ENCODE data around the gene PTP4A2. TPM values are rescaled to one million over a fixed set of nuclear protein-coding genes. Genes with fewer than 3 reads are reported as not detected.

Gene PTP4A2
- total RNA-seq: 100 to 1,000 TPM; 230 to 235 TPM
- 100 to 1,000 TPM; 287 to 748 (median 546) TPM for polyA plus RNA-seq
- 238 to 372 (median 277) reads per million in 6 experiments for total RNA-seq

DNA sequence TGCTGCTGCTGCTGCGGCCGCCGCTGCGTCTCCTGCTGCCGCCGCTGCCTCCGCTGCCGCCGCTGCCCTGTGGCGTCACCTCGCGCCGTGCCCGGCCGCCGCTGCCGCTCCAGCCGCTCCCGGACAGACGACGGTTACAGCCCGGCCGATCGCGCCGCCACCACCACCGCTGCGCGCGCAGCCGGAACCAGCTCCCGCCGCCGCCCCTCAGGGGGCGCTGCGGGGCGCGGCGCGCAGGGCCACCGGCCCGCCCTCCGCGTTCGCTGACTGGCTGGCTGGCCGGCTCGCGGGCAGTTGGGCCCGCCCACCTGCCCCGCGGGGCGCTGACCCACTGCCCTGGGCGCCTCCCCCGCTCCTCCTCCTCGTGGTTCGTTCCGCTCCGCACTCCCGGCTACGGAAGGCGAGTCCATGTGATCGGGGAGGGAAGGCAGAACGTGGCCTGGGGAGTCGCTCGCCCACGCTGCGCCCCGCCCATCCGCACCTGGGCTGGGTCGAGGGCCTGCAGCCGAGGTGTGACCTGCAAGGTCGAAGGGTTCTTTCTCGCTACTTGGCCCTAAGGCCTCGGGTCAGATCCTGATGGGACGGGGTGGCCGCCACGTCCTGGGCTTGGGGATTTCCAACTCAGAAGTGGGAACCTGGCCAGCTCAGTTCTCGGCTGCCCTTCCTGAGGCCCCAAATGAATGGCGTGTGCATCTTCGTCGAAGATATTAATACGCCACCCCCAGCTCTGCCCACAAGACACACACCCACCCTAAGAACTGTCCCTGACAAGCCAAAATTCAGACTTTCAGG lies at the start of gene PTP4A2:
Gene PTP4A2, minus strand, starts transcription at position 185 of the 792 bp plus-strand sequence. CDS start 19,303 bp downstream, outside the sequence.
- H3K4me3 Mint-ChIP-seq: peak within 1 kb of the TSS; percentile 90 to 100 (median 96)
- H3K36me3 Mint-ChIP-seq: no peaks in the 10 kb centered on the region
- no peaks in the 10 kb centered on the region for H3K27me3 Mint-ChIP-seq
- DNase-seq: peak; percentile 56 to 90 (median 82)
- H3K9me3 Mint-ChIP-seq: no peaks in the 10 kb centered on the region
- peaks cover 31 to 84% (median 73%) of the 10 kb centered on the region in 4 donors for H3K4me1 Mint-ChIP-seq
- ATAC-seq: peak; percentile 57 to 70
- POLR2A ChIA-PET: interaction anchor here (0.5 to 8.5 kb wide), 24 partner anchors 12 to 170 kb away, joined by 3 to 143 read pairs (median 5); partner anchors contain the start of genes KPNA6 and TMEM39B
- peak within 1 kb of the TSS; percentile 94 to 99 (median 97) for H3K27ac Mint-ChIP-seq

DNA sequence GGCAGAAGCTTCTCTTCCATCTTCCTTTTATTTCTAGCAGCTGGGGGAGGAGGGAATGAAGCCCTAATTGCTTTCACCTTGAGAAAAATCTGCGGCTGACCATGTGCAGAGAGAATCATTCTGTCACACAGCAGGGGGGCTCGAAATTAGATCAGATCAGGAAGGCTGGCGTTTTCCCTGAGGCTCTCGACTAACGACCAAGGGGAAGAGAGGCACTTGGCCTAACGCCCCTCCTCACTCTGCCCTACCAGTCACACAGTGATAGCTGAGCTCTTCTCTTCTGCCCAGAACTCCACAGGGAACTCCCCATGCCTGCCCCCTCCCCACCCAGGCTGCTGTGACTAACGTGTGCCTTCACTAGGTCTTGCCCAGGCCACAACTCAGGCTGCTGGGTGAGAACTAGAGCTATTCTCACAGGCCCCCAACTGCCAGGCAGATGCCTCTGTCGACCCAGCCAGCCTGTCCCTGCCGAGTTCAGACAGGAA lies 49.0 kb upstream of the PTP4A2 start:
- no peaks in the 10 kb centered on the region for H3K9me3 Mint-ChIP-seq
- DNase-seq: no peak
- H3K4me3 Mint-ChIP-seq: no peak overlapping the region
- peak overlapping the region in 7 of 10 donors; percentile 15 to 80 (median 73) for H3K27ac Mint-ChIP-seq
- peaks cover 25 to 56% (median 48%) of the 10 kb centered on the region in 4 donors for H3K4me1 Mint-ChIP-seq
- H3K27me3 Mint-ChIP-seq: no peaks in the 10 kb centered on the region
- ATAC-seq: no peak
- POLR2A ChIA-PET: interaction anchor here (1.7 kb wide), 1 partner anchor 18 kb away, joined by 5 read pairs; no protein-coding TSS in a partner anchor
- H3K36me3 Mint-ChIP-seq: no peaks in the 10 kb centered on the region

DNA sequence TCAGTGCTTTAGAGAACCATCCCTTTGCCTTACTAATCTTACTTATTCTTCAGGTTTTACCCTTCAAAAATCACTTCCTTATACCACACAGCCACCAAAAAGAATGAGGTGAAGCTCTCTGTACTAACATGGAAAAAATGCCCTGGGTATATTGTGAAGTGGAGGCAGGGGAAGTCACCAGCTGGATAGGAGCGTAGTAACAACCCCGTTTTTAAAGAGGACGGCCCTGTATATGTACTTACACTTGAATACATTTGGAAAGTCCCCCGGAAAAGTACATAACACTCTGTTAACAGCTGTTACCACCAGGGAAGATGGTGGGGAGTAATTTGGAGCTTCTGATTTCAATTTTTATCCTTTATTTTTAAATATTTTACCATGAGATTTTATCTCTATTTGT lies 47.3 kb upstream of the PTP4A2 start:
- Mint-ChIP-seq H3K4me1 (peaks cover 31 to 67% (median 62%) of the 10 kb centered on the region in 4 donors), H3K4me3 (peak overlapping the region in 8 of 10 donors; percentile 21 to 74 (median 60)), H3K36me3 (no peaks in the 10 kb centered on the region), H3K27ac (peak overlapping the region; percentile 64 to 94 (median 92)), H3K9me3 (no peaks in the 10 kb centered on the region), H3K27me3 (no peaks in the 10 kb centered on the region)
- DNase-seq (peak in 2 of 10 donors; percentile 10 to 15), ATAC-seq (peak; percentile 59 to 62)
- POLR2A ChIA-PET: interaction anchor here (0.5 to 2.3 kb wide), 7 partner anchors 18 to 141 kb away, joined by 3 to 13 read pairs (median 6); partner anchors contain the start of gene KHDRBS1

DNA sequence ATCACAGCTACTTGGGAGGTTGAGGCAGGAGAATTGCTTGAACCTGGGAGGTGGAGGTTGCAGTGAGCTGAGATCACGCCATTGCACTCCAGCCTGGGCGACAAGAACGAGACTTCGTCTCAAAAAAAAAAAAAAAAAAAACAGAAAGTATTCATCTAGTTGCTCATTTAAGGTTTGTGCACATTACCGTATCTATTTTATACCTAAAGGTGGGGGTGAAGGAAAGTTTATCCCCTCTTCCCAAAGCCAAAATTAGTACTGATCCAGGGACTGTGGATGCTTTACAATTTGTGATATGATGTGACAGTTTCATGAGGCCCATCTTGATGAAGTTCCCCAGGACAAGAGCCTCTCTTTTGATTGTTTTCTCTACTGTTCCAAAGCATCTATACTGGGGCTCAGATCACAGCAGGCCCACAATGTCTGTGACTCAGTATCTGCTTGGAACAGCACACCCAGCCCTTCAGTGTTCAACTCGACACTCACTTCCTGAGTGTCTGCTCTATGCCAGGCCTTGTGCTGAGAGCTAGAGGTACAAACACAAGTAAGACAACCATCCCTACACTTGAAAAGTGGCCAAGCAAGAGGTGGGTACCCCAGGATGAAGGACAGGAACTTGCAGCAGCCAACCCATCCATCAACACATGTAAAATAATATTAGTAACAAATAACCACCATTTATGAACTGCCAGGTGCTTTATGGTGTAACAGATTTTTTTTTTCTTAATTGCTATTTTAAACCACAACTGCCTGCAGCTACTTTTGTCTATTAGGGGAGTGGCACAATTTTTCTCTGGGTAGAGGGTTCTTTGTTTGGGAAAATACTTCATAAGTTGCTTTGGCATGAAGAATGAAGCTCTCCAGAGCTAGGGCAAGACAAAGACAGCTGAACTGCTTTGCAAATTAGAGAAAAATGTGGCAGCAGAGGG lies 46.5 kb upstream of the PTP4A2 start:
- Mint-ChIP-seq H3K4me3 (peak overlapping the region in 9 of 10 donors; percentile 30 to 74 (median 65)), H3K4me1 (peaks cover 24 to 63% (median 55%) of the 10 kb centered on the region in 4 donors), H3K36me3 (no peaks in the 10 kb centered on the region), H3K27ac (peak overlapping the region; percentile 64 to 94 (median 92)), H3K9me3 (no peaks in the 10 kb centered on the region), H3K27me3 (no peaks in the 10 kb centered on the region)
- DNase-seq (peak in 3 of 10 donors; percentile 21 to 34 (median 23)), ATAC-seq (peak; percentile 41 to 78)
- POLR2A ChIA-PET: interaction anchor here (0.5 to 2.3 kb wide), 8 partner anchors 19 to 140 kb away, joined by 3 to 13 read pairs (median 6); partner anchors contain the start of gene KHDRBS1

DNA sequence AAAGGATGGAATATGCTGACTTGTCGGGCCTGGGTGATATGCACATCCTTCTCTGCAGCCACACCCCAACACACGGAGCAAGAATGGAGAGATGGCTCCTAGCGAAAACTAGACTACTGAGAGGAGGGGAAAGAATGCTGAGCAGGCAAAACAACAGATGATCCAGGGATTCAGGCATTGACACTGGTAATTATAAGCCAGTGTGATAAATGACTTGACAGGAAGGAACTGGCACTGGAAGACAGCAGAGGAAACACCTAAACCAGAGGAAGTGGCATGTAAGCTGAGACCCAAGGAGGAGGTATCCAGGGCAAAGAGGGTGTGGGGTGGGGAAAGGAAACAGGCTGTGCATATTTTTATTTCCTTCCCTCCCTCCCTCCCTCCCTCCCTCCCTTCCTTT lies 43.8 kb upstream of the PTP4A2 start:
- Mint-ChIP-seq H3K9me3 (no peaks in the 10 kb centered on the region), H3K27me3 (no peaks in the 10 kb centered on the region), H3K4me1 (peaks cover 25 to 59% (median 56%) of the 10 kb centered on the region in 4 donors), H3K27ac (peak overlapping the region; percentile 70 to 95 (median 86)), H3K36me3 (no peaks in the 10 kb centered on the region), H3K4me3 (peak overlapping the region; percentile 49 to 78 (median 71))
- ATAC-seq (peak; percentile 56 to 82), DNase-seq (peak in 8 of 10 donors; percentile 9 to 62 (median 34))
- POLR2A ChIA-PET: interaction anchor here (0.7 to 1.6 kb wide), 8 partner anchors 8 to 126 kb away, joined by 3 to 9 read pairs (median 4); partner anchors contain the start of genes KHDRBS1, KPNA6 and PTP4A2

DNA sequence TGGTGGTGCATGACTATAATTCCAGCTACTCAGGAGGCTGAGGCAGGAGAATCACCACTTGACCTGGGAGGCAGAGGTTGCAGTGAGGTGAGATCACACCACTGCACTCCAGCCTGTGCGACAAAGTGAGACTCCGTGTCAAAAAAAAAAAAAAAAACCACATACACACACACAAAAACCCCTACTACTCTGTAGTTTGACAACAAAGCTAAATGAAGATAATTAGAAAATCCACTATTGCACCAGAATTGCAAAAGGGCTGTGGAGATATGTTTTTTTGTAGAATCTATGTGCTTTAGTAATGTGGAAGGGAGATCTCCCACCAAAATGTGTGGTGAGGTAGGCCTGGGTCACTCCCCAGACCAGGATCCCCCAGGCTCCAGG lies 43.3 kb upstream of the PTP4A2 start:
- DNase-seq: peak in 2 of 10 donors; percentile 8 to 18

DNA sequence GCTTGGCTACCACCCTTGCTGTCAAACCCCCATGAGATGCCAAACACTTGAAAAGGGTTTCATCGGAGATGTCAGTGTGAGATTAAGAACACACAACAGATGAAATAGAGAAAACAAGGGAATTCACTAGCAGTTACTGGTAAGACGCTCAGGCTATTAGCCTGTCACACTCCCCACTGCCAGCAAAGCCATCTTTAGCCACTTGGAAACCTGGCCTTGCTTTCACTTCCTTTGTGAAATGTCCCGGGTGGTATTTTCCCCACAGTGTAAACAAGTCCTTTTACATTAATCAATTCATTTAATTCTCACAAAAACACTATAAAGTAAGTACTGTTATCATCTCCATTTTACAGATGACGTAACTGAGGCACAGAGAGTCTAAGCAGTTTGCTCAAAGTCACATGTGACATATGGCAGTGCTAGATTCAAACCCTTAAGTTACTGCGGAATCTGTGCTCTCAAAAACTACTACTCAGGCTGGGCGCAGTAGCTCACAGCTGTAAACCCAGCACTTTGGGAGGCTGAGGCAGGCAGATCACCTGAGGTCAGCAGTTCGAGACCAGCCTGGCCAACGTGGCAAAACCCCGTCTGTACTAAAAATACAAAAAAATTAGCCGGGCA lies 42.8 kb upstream of the PTP4A2 start:
- Mint-ChIP-seq H3K4me3 (peak overlapping the region in 6 of 10 donors; percentile 23 to 73 (median 66)), H3K27ac (peak overlapping the region; percentile 56 to 95 (median 86)), H3K27me3 (no peaks in the 10 kb centered on the region), H3K36me3 (no peaks in the 10 kb centered on the region), H3K9me3 (no peaks in the 10 kb centered on the region), H3K4me1 (peaks cover 23 to 56% (median 54%) of the 10 kb centered on the region in 4 donors)
- POLR2A ChIA-PET: interaction anchor here (1.2 to 1.6 kb wide), 5 partner anchors 9 to 127 kb away, joined by 3 to 9 read pairs (median 3); partner anchors contain the start of genes KHDRBS1, KPNA6 and PTP4A2
- DNase-seq (no peak), ATAC-seq (no peak)

More for the DNA sequence above, 43.3 kb upstream of the PTP4A2 start:
- peak; percentile 22 to 55 for ATAC-seq
- H3K9me3 Mint-ChIP-seq: no peaks in the 10 kb centered on the region
- H3K27ac Mint-ChIP-seq: peak overlapping the region; percentile 70 to 95 (median 86)
- POLR2A ChIA-PET: interaction anchor here (0.7 to 1.6 kb wide), 7 partner anchors 9 to 127 kb away, joined by 3 to 9 read pairs (median 4); partner anchors contain the start of genes KHDRBS1, KPNA6 and PTP4A2
- no peaks in the 10 kb centered on the region for H3K36me3 Mint-ChIP-seq
- H3K4me3 Mint-ChIP-seq: peak overlapping the region; percentile 49 to 78 (median 71)
- peaks cover 23 to 56% (median 54%) of the 10 kb centered on the region in 4 donors for H3K4me1 Mint-ChIP-seq
- H3K27me3 Mint-ChIP-seq: no peaks in the 10 kb centered on the region

DNA sequence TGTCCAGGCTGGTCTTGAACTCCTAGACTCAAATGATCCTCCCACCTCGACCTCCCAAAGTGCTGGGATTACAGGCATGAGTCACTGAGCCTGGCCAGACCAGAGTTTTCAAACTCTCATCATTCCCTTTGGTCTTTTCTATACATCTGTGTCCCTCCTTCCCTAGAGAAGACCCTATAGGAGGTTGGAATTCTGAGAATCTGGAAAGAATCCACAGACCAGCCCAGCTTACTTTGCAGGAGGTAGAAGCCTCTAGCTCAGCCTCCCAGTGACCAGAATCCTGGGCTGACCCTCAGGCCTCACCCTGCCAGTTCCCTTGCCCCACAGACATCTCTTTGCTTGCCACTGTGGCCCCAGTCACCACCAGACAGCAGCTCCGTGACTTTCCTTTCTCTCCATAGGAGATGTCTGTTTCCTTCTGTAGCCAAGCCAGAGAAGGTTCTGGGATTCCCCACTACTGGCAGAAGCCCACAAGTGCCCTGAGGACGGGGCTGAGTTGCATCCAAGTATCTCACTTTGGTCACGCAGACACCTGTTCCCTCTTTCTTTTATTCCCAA lies 40.8 kb upstream of the PTP4A2 start:
- DNase-seq (no peak), ATAC-seq (no peak)
- H3K4me3 Mint-ChIP-seq: no peak overlapping the region
- H3K27me3 Mint-ChIP-seq: no peaks in the 10 kb centered on the region
- H3K9me3 Mint-ChIP-seq: no peaks in the 10 kb centered on the region
- no peaks in the 10 kb centered on the region for H3K36me3 Mint-ChIP-seq
- peaks cover 15 to 42% (median 39%) of the 10 kb centered on the region in 4 donors for H3K4me1 Mint-ChIP-seq
- POLR2A ChIA-PET: interaction anchor here (0.6 kb wide), 1 partner anchor 283 kb away, joined by 3 read pairs; no protein-coding TSS in a partner anchor
- H3K27ac Mint-ChIP-seq: peak overlapping the region in 4 of 10 donors; percentile 58 to 82 (median 75)

DNA sequence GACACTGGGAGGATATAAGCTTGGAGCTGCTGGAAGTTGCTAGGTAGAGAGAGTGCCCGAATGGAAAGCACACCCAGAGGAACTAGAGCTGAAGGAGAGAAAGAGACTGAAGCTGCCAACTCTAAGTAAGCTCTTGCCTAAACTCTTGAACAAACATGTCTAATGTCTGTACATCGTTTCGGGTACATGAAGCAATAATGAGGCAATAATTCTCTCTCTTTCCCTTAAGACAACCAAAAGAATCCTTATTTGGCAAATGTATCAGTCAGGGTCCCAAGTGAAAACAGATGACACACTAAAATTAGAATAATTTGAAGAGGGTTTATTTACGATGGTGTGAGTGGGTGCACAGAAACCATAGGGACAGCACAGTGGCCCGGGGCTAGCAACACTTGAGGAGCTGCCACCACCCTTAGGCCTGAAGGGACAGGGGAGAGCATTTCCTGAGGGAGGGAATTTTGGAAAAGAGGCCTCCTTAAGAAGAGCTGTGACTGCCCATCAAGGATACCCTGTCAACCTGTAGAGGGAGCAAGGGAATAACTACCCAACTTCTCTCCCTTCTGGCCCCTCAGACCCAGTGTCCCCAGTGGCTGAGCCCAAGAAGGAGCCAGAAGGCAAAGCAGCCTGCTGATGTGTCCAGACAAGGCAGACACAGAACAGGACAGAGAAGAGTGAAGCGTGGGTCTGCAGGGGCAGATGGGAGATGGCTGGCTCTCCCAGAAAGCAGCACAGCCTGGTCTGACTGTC lies 39.4 kb upstream of the PTP4A2 start:
- ATAC-seq (no peak), DNase-seq (no peak)
- Mint-ChIP-seq H3K27ac (peak overlapping the region in 7 of 10 donors; percentile 37 to 84 (median 54)), H3K9me3 (no peaks in the 10 kb centered on the region), H3K27me3 (no peaks in the 10 kb centered on the region), H3K4me3 (no peak overlapping the region), H3K4me1 (peaks cover 12 to 29% (median 26%) of the 10 kb centered on the region in 4 donors), H3K36me3 (no peaks in the 10 kb centered on the region)
- POLR2A ChIA-PET: interaction anchor here (0.6 to 1.1 kb wide), 6 partner anchors 11 to 345 kb away, joined by 3 to 4 read pairs (median 3); no protein-coding TSS in a partner anchor

DNA sequence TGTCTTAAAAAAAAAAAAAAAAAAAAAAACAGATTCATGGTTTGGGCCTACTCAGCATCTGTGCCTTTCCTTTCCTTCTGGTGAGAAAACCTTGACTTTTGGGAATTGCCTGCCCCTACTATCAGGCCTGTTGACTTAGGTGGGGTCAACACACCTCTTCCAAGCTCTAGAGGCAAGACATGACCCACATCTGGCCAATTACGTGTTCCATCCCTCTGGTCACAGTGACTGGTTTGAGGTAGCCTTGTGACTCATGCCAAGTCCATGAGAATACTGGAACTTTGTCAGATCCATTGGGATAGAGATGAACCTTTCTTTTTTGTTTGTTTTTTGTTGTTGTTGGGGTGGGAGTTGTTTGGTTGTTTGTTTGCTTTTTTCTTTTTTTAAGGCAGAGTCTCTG lies 38.2 kb upstream of the PTP4A2 start:
- peaks cover 5 to 17% (median 15%) of the 10 kb centered on the region in 4 donors for H3K4me1 Mint-ChIP-seq
- no peaks in the 10 kb centered on the region for H3K36me3 Mint-ChIP-seq
- ATAC-seq (no peak), DNase-seq (no peak)
- no peak overlapping the region for H3K4me3 Mint-ChIP-seq
- no peaks in the 10 kb centered on the region for H3K27me3 Mint-ChIP-seq
- H3K27ac Mint-ChIP-seq: peak overlapping the region in 1 of 10 donors; percentile 43
- POLR2A ChIA-PET: interaction anchor here (0.7 to 1.3 kb wide), 3 partner anchors 11 to 158 kb away, joined by 4 to 10 read pairs (median 6); no protein-coding TSS in a partner anchor
- H3K9me3 Mint-ChIP-seq: no peaks in the 10 kb centered on the region

Measured in naive thymus-derived CD8-positive, alpha-beta T cell (primary cell).